Neutrophil (primary cell): ENCODE measurements around the gene ADAMTS8.

Experiments used
- H3K27ac ChIP-seq: fragments of 200-600 bp; sonication (generic); 2 replicates; pipeline ENCODE4 v1.5.1; 2016; ENCODE audit warnings: mild to moderate bottlenecking, moderate library complexity
- H3K27me3 ChIP-seq: fragments of 200-600 bp; sonication (generic); 2 replicates; pipeline ENCODE4 v1.6.0; 2016; ENCODE audit warnings: mild to moderate bottlenecking
- H3K36me3 ChIP-seq: fragments of 200-600 bp; sonication (generic); 2 replicates; pipeline ENCODE4 v1.5.1; 2017
- H3K4me1 ChIP-seq, 2 experiments: fragments of 200-600 bp in 1 of 2; sonication (generic) in 1 of 2; 1 replicate in 1 of 2; 2 replicates in 1 of 2; pipeline versions ENCODE4 v1.5.1 to v1.6.1; 2013 to 2016; ENCODE audit warnings: low read depth in 1 of 2, low read length in 1 of 2, mild to moderate bottlenecking in 1 of 2, moderate library complexity in 1 of 2; ENCODE audit not compliant: control insufficient read depth in 1 of 2, insufficient read depth in 1 of 2
- H3K4me3 ChIP-seq, 2 experiments: fragments of 200-600 bp in 1 of 2; sonication (generic) in 1 of 2; 1 replicate in 1 of 2; 2 replicates in 1 of 2; pipeline ENCODE4 v1.5.1; 2013 to 2016; ENCODE audit warnings: low read depth in 1 of 2, low read length in 1 of 2, mild to moderate bottlenecking in 1 of 2, moderate library complexity in 1 of 2
- H3K9me3 ChIP-seq: fragments of 200-600 bp; sonication (generic); 2 replicates; pipeline ENCODE4 v1.5.1; 2016
- CTCF ChIP-seq: fragments of 200-600 bp; sonication (generic); IDR thresholded peaks from 2 replicates; pipeline ENCODE4 v1.5.1; 2016; ENCODE audit warnings: antibody characterized with exemption

Gene ADAMTS8

GRCh38 chr11:130456286-130456685 lies 27.9 kb upstream of the ADAMTS8 start:
- Histone ChIP-seq H3K27ac (no peak overlapping the region), H3K27me3 (peaks cover 41% of the 10 kb centered on the region), H3K9me3 (no peaks in the 10 kb centered on the region), H3K4me3 (no peak overlapping the region), H3K36me3 (no peaks in the 10 kb centered on the region), H3K4me1 (no peaks in the 10 kb centered on the region)
- no peak for TF ChIP-seq CTCF

- H3K4me3 ChIP-seq = no peak overlapping the region
- no peak overlapping the region for H3K27ac ChIP-seq
- H3K4me1 ChIP-seq = no peaks in the 10 kb centered on the region
- no peak for TF ChIP-seq CTCF
- peaks cover 48% of the 10 kb centered on the region for H3K27me3 ChIP-seq
- H3K9me3 ChIP-seq = no peaks in the 10 kb centered on the region
- H3K36me3 ChIP-seq = no peaks in the 10 kb centered on the region
These were observed 27.2 kb upstream of the ADAMTS8 start for GRCh38 chr11:130455483-130456127.

GRCh38 chr11:130454491-130455252 lies 26.3 kb upstream of the ADAMTS8 start:
- TF ChIP-seq CTCF = no peak

GRCh38 chr11:130452940-130453339 lies 24.5 kb upstream of the ADAMTS8 start:
- H3K4me3 ChIP-seq = no peak overlapping the region
- peaks cover 74% of the 10 kb centered on the region for H3K27me3 ChIP-seq
- H3K36me3 ChIP-seq = no peaks in the 10 kb centered on the region
- H3K4me1 ChIP-seq = peaks cover 0 to 7% of the 10 kb centered on the region in 2 experiments
- no peak for TF ChIP-seq CTCF
- H3K9me3 ChIP-seq = no peaks in the 10 kb centered on the region
- no peak overlapping the region for H3K27ac ChIP-seq

More at GRCh38 chr11:130454491-130455252, 26.3 kb upstream of the ADAMTS8 start:
- H3K4me3 ChIP-seq = no peak overlapping the region
- H3K9me3 ChIP-seq = no peaks in the 10 kb centered on the region
- no peaks in the 10 kb centered on the region for H3K4me1 ChIP-seq
- H3K36me3 ChIP-seq = no peaks in the 10 kb centered on the region
- H3K27ac ChIP-seq = no peak overlapping the region
- peaks cover 57% of the 10 kb centered on the region for H3K27me3 ChIP-seq

- Histone ChIP-seq H3K4me3 (no peak overlapping the region), H3K27ac (no peak overlapping the region), H3K36me3 (no peaks in the 10 kb centered on the region), H3K9me3 (no peaks in the 10 kb centered on the region), H3K27me3 (peaks cover 78% of the 10 kb centered on the region), H3K4me1 (peaks cover 0 to 7% of the 10 kb centered on the region in 2 experiments)
- no peak for TF ChIP-seq CTCF
These were observed 23.8 kb upstream of the ADAMTS8 start for GRCh38 chr11:130452176-130452575.
